ENCODE results near the gene PTGFRN. TPM values are rescaled to one million over a fixed set of nuclear protein-coding genes. Genes with fewer than 3 reads are reported as not detected.

PTGFRN gene
- total RNA-seq, 1 experiment from 2014 or later = 57.4 TPM

GRCh38 chr1:116956378-116956777, 46.7 kb downstream of the PTGFRN start:
- Histone ChIP-seq H3K9ac (ENCODE audit: low read length) (no peak overlapping the region), H3K36me3 (ENCODE audit: low read depth, low read length) (0 out of 2 replicates have a peak, but pooled peaks cover 3% of the 10 kb centered on the region), H3K4me2 (ENCODE audit: low read length) (no peak overlapping the region), H3K4me3 (ENCODE audit: low read length) (no peak overlapping the region), H3F3A (ENCODE audit: low read length, unreplicated experiment) (no peaks in the 10 kb centered on the region), H2AFZ (ENCODE audit: low read length) (no peak overlapping the region), H3K9me2 (replicated peaks; ENCODE audit: low read length) (no peaks in the 10 kb centered on the region), H3K27me3 (ENCODE audit: low read length) (no peaks in the 10 kb centered on the region), H3K9me3 (ENCODE audit: low read length) (no peaks in the 10 kb centered on the region), H4K20me1 (ENCODE audit: low read length) (no peaks in the 10 kb centered on the region), H3K79me2 (ENCODE audit: low read length) (no peaks in the 10 kb centered on the region), H3K27ac (ENCODE audit: low read length) (no peak overlapping the region), H3K4me1 (ENCODE audit: insufficient read depth, low read length) (no peaks in the 10 kb centered on the region)
- TF ChIP-seq EZH2phosphoT487 (IDR thresholded peaks at IDR 0.05; ENCODE audit: borderline replicate concordance, low read length) (no peak), EZH2 (IDR thresholded peaks at IDR 0.05; ENCODE audit: low read length, unreplicated experiment) (no peak)
- TF ChIP-seq, protein P1, sequence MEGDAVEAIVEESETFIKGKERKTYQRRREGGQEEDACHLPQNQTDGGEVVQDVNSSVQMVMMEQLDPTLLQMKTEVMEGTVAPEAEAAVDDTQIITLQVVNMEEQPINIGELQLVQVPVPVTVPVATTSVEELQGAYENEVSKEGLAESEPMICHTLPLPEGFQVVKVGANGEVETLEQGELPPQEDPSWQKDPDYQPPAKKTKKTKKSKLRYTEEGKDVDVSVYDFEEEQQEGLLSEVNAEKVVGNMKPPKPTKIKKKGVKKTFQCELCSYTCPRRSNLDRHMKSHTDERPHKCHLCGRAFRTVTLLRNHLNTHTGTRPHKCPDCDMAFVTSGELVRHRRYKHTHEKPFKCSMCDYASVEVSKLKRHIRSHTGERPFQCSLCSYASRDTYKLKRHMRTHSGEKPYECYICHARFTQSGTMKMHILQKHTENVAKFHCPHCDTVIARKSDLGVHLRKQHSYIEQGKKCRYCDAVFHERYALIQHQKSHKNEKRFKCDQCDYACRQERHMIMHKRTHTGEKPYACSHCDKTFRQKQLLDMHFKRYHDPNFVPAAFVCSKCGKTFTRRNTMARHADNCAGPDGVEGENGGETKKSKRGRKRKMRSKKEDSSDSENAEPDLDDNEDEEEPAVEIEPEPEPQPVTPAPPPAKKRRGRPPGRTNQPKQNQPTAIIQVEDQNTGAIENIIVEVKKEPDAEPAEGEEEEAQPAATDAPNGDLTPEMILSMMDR (conservative IDR thresholded peaks at IDR 0.05; ENCODE audit: low read depth, low read length) = no peak
- DNase-seq (no peak), ATAC-seq (no peak)
- ChIA-PET CTCF (no interaction called here), POLR2A (ENCODE audit: unreplicated experiment) (no interaction called here)
- BruUV-seq (replicated peaks) = no TSS peak
- intact Hi-C loops (cut with micrococcal nuclease) = no loop called here

- no peak for TF ChIP-seq EZH2phosphoT487 (IDR thresholded peaks at IDR 0.05; ENCODE audit: borderline replicate concordance, low read length)
- TF ChIP-seq, protein P1 (conservative IDR thresholded peaks at IDR 0.05; ENCODE audit: low read depth, low read length) = no peak
- no peak for TF ChIP-seq EZH2 (IDR thresholded peaks at IDR 0.05; ENCODE audit: low read length, unreplicated experiment)
- no TSS peak for BruUV-seq (replicated peaks)
- ChIA-PET CTCF (no interaction called here), POLR2A (ENCODE audit: unreplicated experiment) (no interaction called here)
- no peak overlapping the region for H3K4me2 ChIP-seq (ENCODE audit: low read length)
- no peak overlapping the region for H3K27ac ChIP-seq (ENCODE audit: low read length)
- H3K36me3 ChIP-seq (ENCODE audit: low read depth, low read length) = 0 out of 2 replicates have a peak, but pooled peaks cover 3% of the 10 kb centered on the region
- H3K9me2 ChIP-seq (replicated peaks; ENCODE audit: low read length) = no peaks in the 10 kb centered on the region
- no peaks in the 10 kb centered on the region for H3K4me1 ChIP-seq (ENCODE audit: insufficient read depth, low read length)
- no peak for ATAC-seq
- no peaks in the 10 kb centered on the region for H3K27me3 ChIP-seq (ENCODE audit: low read length)
- intact Hi-C loops (cut with micrococcal nuclease) = no loop called here
- H3K9ac ChIP-seq (ENCODE audit: low read length) = no peak overlapping the region
- H4K20me1 ChIP-seq (ENCODE audit: low read length) = no peaks in the 10 kb centered on the region
- no peak overlapping the region for H3K4me3 ChIP-seq (ENCODE audit: low read length)
- no peaks in the 10 kb centered on the region for H3F3A ChIP-seq (ENCODE audit: low read length, unreplicated experiment)
- H2AFZ ChIP-seq (ENCODE audit: low read length) = no peak overlapping the region
- no peaks in the 10 kb centered on the region for H3K79me2 ChIP-seq (ENCODE audit: low read length)
- DNase-seq = no peak
- no peaks in the 10 kb centered on the region for H3K9me3 ChIP-seq (ENCODE audit: low read length)
Observed at GRCh38 chr1:116957646-116958045, 47.9 kb downstream of the PTGFRN start.

GRCh38 chr1:116958110-116958509, 48.4 kb downstream of the PTGFRN start:
- intact Hi-C loops (cut with micrococcal nuclease) = no loop called here
- no peak for DNase-seq
- Histone ChIP-seq H3K27ac (ENCODE audit: low read length) (no peak overlapping the region), H3K79me2 (ENCODE audit: low read length) (no peaks in the 10 kb centered on the region), H2AFZ (ENCODE audit: low read length) (no peak overlapping the region), H3K4me3 (ENCODE audit: low read length) (no peak overlapping the region), H4K20me1 (ENCODE audit: low read length) (no peaks in the 10 kb centered on the region), H3K9me3 (ENCODE audit: low read length) (no peaks in the 10 kb centered on the region), H3K4me1 (ENCODE audit: insufficient read depth, low read length) (no peaks in the 10 kb centered on the region), H3K4me2 (ENCODE audit: low read length) (no peak overlapping the region), H3K27me3 (ENCODE audit: low read length) (no peaks in the 10 kb centered on the region), H3F3A (ENCODE audit: low read length, unreplicated experiment) (no peaks in the 10 kb centered on the region), H3K36me3 (ENCODE audit: low read depth, low read length) (0 out of 2 replicates have a peak, but pooled peaks cover 4% of the 10 kb centered on the region), H3K9ac (ENCODE audit: low read length) (no peak overlapping the region), H3K9me2 (replicated peaks; ENCODE audit: low read length) (no peaks in the 10 kb centered on the region)
- CTCF ChIA-PET = no interaction called here
- ATAC-seq = no peak
- TF ChIP-seq, protein P1 (conservative IDR thresholded peaks at IDR 0.05; ENCODE audit: low read depth, low read length) = no peak
- no peak for TF ChIP-seq EZH2 (IDR thresholded peaks at IDR 0.05; ENCODE audit: low read length, unreplicated experiment)
- TF ChIP-seq EZH2phosphoT487 (IDR thresholded peaks at IDR 0.05; ENCODE audit: borderline replicate concordance, low read length) = no peak
- POLR2A ChIA-PET (ENCODE audit: unreplicated experiment) = no interaction called here
- BruUV-seq (replicated peaks) = no TSS peak
